ENCODE data around the gene CKAP5. TPM values are rescaled to one million over a fixed set of nuclear protein-coding genes. Genes with fewer than 3 reads are reported as not detected.

CKAP5 gene
- total RNA-seq, 2 donors from 2014 or later, result 162 to 211 TPM

- H3K4me3 ChIP-seq (ENCODE audit: low read length), result no peak overlapping the region
- H3K27ac ChIP-seq (ENCODE audit: low read depth, low read length), result no peak overlapping the region
- TF ChIP-seq CTCF (conservative IDR thresholded peaks at IDR 0.05), result no peak
- 94 to 100% methylated on average over 2 to 4 of the region's 4 CpGs for WGBS, 2 experiments (ENCODE audit: insufficient coverage in 1 of 2, insufficient read length in 1 of 2)
- Mint-ChIP-seq H3K9me3 (no peaks in the 10 kb centered on the region), H3K27ac (no peak overlapping the region), H3K27me3 (ENCODE audit: insufficient read depth) (no peaks in the 10 kb centered on the region), H3K36me3 (ENCODE audit: low read depth) (peaks cover 74% of the 10 kb centered on the region), H3K4me3 (no peak overlapping the region), H3K4me1 (no peaks in the 10 kb centered on the region)
- H3K4me1 ChIP-seq (ENCODE audit: control insufficient read depth, insufficient read depth, low read length), result no peaks in the 10 kb centered on the region
- H3K9me3 ChIP-seq (ENCODE audit: control insufficient read depth, low read length), result no peaks in the 10 kb centered on the region
- H3K36me3 ChIP-seq (ENCODE audit: control insufficient read depth, insufficient read depth, low read length), result peaks cover 95% of the 10 kb centered on the region
- DNase-seq, result no peak
- no peak overlapping the region for H3K9ac ChIP-seq (ENCODE audit: extremely low read depth, low read length, poor library complexity, severe bottlenecking)
- H3K27me3 ChIP-seq (ENCODE audit: control insufficient read depth, insufficient read depth, low read length, poor library complexity, severe bottlenecking), result no peaks in the 10 kb centered on the region
These were observed 84.3 kb downstream of the CKAP5 start for GRCh38 chr11:46761807-46762206.

- H3K27ac Mint-ChIP-seq, result no peak overlapping the region
- no peaks in the 10 kb centered on the region for H3K27me3 Mint-ChIP-seq (ENCODE audit: insufficient read depth)
- Histone ChIP-seq H3K36me3 (ENCODE audit: control insufficient read depth, insufficient read depth, low read length) (peaks cover 95% of the 10 kb centered on the region), H3K27ac (ENCODE audit: low read depth, low read length) (no peak overlapping the region), H3K27me3 (ENCODE audit: control insufficient read depth, insufficient read depth, low read length, poor library complexity, severe bottlenecking) (no peaks in the 10 kb centered on the region), H3K9ac (ENCODE audit: extremely low read depth, low read length, poor library complexity, severe bottlenecking) (no peak overlapping the region), H3K4me3 (ENCODE audit: low read length) (no peak overlapping the region), H3K4me1 (ENCODE audit: control insufficient read depth, insufficient read depth, low read length) (no peaks in the 10 kb centered on the region), H3K9me3 (ENCODE audit: control insufficient read depth, low read length) (no peaks in the 10 kb centered on the region)
- DNase-seq, result no peak
- TF ChIP-seq CTCF (conservative IDR thresholded peaks at IDR 0.05), result no peak
- H3K4me1 Mint-ChIP-seq, result no peaks in the 10 kb centered on the region
- H3K36me3 Mint-ChIP-seq (ENCODE audit: low read depth), result peaks cover 75% of the 10 kb centered on the region
- 95 to 96% methylated on average over 4 to 6 of the region's 6 CpGs for WGBS, 2 experiments (ENCODE audit: insufficient coverage in 1 of 2, insufficient read length in 1 of 2)
- no peak overlapping the region for H3K4me3 Mint-ChIP-seq
- H3K9me3 Mint-ChIP-seq, result no peaks in the 10 kb centered on the region
These were observed 85.5 kb downstream of the CKAP5 start for GRCh38 chr11:46760429-46761128.

GRCh38 chr11:46759196-46759595, 86.9 kb downstream of the CKAP5 start:
- no peaks in the 10 kb centered on the region for H3K27me3 Mint-ChIP-seq (ENCODE audit: insufficient read depth)
- 94 to 96% methylated on average over 6 of the region's 6 CpGs for WGBS, 2 experiments (ENCODE audit: insufficient coverage in 1 of 2, insufficient read length in 1 of 2)
- Histone ChIP-seq H3K27ac (ENCODE audit: low read depth, low read length) (no peak overlapping the region), H3K4me1 (ENCODE audit: control insufficient read depth, insufficient read depth, low read length) (no peaks in the 10 kb centered on the region), H3K9ac (ENCODE audit: extremely low read depth, low read length, poor library complexity, severe bottlenecking) (no peak overlapping the region), H3K4me3 (ENCODE audit: low read length) (no peak overlapping the region), H3K36me3 (ENCODE audit: control insufficient read depth, insufficient read depth, low read length) (peaks cover 93% of the 10 kb centered on the region), H3K27me3 (ENCODE audit: control insufficient read depth, insufficient read depth, low read length, poor library complexity, severe bottlenecking) (no peaks in the 10 kb centered on the region), H3K9me3 (ENCODE audit: control insufficient read depth, low read length) (no peaks in the 10 kb centered on the region)
- DNase-seq, result no peak
- H3K4me1 Mint-ChIP-seq, result no peaks in the 10 kb centered on the region
- no peak overlapping the region for H3K4me3 Mint-ChIP-seq
- H3K27ac Mint-ChIP-seq, result no peak overlapping the region
- no peaks in the 10 kb centered on the region for H3K9me3 Mint-ChIP-seq
- no peak for TF ChIP-seq CTCF (conservative IDR thresholded peaks at IDR 0.05)
- H3K36me3 Mint-ChIP-seq (ENCODE audit: low read depth), result peaks cover 76% of the 10 kb centered on the region

Measured in endodermal cell (in vitro differentiated cells).